Nephron progenitor cell (in vitro differentiated cells): Measurements from ENCODE around the gene C1D.

ENCODE experiments used
- DNase-seq: peaks from one replicate; pipeline ENCODE4 v3.0.0; 2021
- H3K27ac Mint-ChIP-seq: 2 replicates; pipeline ENCODE4 v1.8.0; 2021; ENCODE audit warnings: mild to moderate bottlenecking, moderate library complexity, mixed read lengths
- H3K27me3 Mint-ChIP-seq: 2 replicates; pipeline ENCODE4 v1.8.0; 2021; ENCODE audit warnings: mild to moderate bottlenecking, low read depth, mixed read lengths; ENCODE audit not compliant: poor library complexity
- H3K36me3 Mint-ChIP-seq: 2 replicates; pipeline ENCODE4 v1.8.0; 2021; ENCODE audit warnings: low read depth, mixed read lengths
- H3K4me1 Mint-ChIP-seq: 2 replicates; pipeline ENCODE4 v1.8.0; 2021; ENCODE audit warnings: mixed read lengths
- H3K4me3 Mint-ChIP-seq: 2 replicates; pipeline ENCODE4 v1.8.0; 2021; ENCODE audit warnings: mild to moderate bottlenecking, moderate library complexity, mixed read lengths
- H3K9me3 Mint-ChIP-seq: 2 replicates; pipeline ENCODE4 v1.8.0; 2021; ENCODE audit warnings: mild to moderate bottlenecking, moderate library complexity, mixed read lengths
- CTCF ChIP-seq: fragments of 200-600 bp; sonication (generic); IDR thresholded peaks from 2 replicates; pipeline ENCODE4 v1.5.0; 2021; ENCODE audit warnings: antibody characterized with exemption

The C1D gene

GRCh38 chr2:68031542-68032160 is 31.2 kb downstream of the C1D start:
- Mint-ChIP-seq H3K4me3 (no peak overlapping the region), H3K27me3 (no peaks in the 10 kb centered on the region), H3K36me3 (no peaks in the 10 kb centered on the region), H3K27ac (no peak overlapping the region), H3K4me1 (peaks cover 24% of the 10 kb centered on the region), H3K9me3 (no peaks in the 10 kb centered on the region)
- DNase-seq: no peak
- peak; percentile 82 for TF ChIP-seq CTCF

GRCh38 chr2:68031043-68031442 is 31.8 kb downstream of the C1D start:
- no peak for DNase-seq
- TF ChIP-seq CTCF: no peak
- Mint-ChIP-seq H3K27me3 (peaks cover 3% of the 10 kb centered on the region), H3K9me3 (peaks cover 4% of the 10 kb centered on the region), H3K4me1 (peaks cover 24% of the 10 kb centered on the region), H3K27ac (no peak overlapping the region), H3K36me3 (peaks cover 2% of the 10 kb centered on the region), H3K4me3 (no peak overlapping the region)

- H3K4me1 Mint-ChIP-seq: peaks cover 24% of the 10 kb centered on the region
- no peak for TF ChIP-seq CTCF
These were observed 32.3 kb downstream of the C1D start for GRCh38 chr2:68030529-68030928.

DNA sequence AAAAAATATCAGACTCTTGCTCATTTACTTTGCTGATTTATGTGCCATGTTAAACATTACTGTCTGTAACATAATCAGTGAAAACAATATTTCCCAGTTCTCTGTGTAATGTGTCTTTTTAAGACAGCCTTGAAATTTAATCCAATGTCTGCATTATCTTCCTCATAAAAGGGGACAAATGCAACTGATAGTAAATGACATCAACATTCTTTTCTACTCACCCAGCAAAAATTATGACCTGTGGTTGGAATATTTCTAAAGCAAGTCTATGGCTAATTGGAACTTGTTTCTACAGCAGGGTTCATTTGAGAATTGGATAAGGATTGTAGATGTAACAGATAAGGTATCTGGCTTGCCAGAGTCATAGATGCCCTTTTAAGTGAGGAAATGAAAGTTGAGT is 34.8 kb downstream of the C1D start:
- TF ChIP-seq CTCF: no peak
- peaks cover 15% of the 10 kb centered on the region for H3K36me3 Mint-ChIP-seq
- H3K27ac Mint-ChIP-seq: no peak overlapping the region
- peaks cover 6% of the 10 kb centered on the region for H3K27me3 Mint-ChIP-seq
- DNase-seq: no peak
- H3K4me1 Mint-ChIP-seq: peaks cover 23% of the 10 kb centered on the region
- H3K4me3 Mint-ChIP-seq: no peak overlapping the region
- H3K9me3 Mint-ChIP-seq: peaks cover 16% of the 10 kb centered on the region

More at GRCh38 chr2:68030529-68030928, 32.3 kb downstream of the C1D start:
- Mint-ChIP-seq H3K27ac (peak overlapping the region; percentile 74), H3K27me3 (peaks cover 3% of the 10 kb centered on the region), H3K4me3 (no peak overlapping the region), H3K9me3 (peaks cover 7% of the 10 kb centered on the region), H3K36me3 (peaks cover 6% of the 10 kb centered on the region)
- no peak for DNase-seq

- DNase-seq: no peak
- H3K9me3 Mint-ChIP-seq: peaks cover 29% of the 10 kb centered on the region
- H3K4me3 Mint-ChIP-seq: no peak overlapping the region
- TF ChIP-seq CTCF: no peak
- H3K4me1 Mint-ChIP-seq: peaks cover 14% of the 10 kb centered on the region
- H3K27me3 Mint-ChIP-seq: peaks cover 10% of the 10 kb centered on the region
- H3K27ac Mint-ChIP-seq: no peak overlapping the region
- peaks cover 15% of the 10 kb centered on the region for H3K36me3 Mint-ChIP-seq
These were observed 38.4 kb downstream of the C1D start for GRCh38 chr2:68024450-68024849.

DNA sequence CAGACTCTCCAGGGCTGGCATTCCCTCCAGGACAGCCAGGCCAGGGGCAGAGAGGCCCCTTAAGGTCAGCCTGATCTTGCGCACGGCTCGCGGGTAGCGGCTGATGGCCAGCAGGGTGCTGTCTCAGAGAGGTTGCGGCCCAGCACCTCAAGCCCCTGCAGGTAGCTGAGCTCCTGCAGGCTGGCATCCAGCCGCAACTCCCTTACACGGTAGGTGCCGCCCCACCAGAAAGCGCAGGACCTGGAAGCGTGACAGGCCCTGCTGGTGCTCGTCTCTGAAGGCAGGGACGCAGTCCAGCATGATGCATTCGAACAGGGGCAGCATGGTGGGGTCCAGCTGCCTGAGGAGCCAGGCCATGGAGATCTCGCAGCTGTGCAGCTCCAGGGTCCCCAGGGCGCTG is 38.9 kb downstream of the C1D start:
- H3K27me3 Mint-ChIP-seq: peaks cover 10% of the 10 kb centered on the region
- H3K4me3 Mint-ChIP-seq: no peak overlapping the region
- TF ChIP-seq CTCF: no peak
- H3K27ac Mint-ChIP-seq: no peak overlapping the region
- H3K36me3 Mint-ChIP-seq: peaks cover 15% of the 10 kb centered on the region
- H3K9me3 Mint-ChIP-seq: peaks cover 29% of the 10 kb centered on the region
- DNase-seq: no peak
- H3K4me1 Mint-ChIP-seq: peaks cover 9% of the 10 kb centered on the region
